ENCODE data around the gene SPRR2G.

GRCh38 chr1:153119491-153119971 lies 31.2 kb downstream of the SPRR2G start:
- TF ChIP-seq GATA2 (IDR thresholded peaks at IDR 0.05; ENCODE audit: low read depth, low read length) (no peak), GATA3 (IDR thresholded peaks at IDR 0.05; ENCODE audit: low read depth, low read length) (no peak)
